GM19193 (cell line): ENCODE measurements around the gene AFF3.

Source experiments
- POLR2A ChIP-seq: IDR thresholded peaks from 4 replicates; pipeline ENCODE4 v1.6.1; 2011; ENCODE audit not compliant: insufficient read depth, insufficient read length; ENCODE audit errors: extremely low read depth

The AFF3 gene

DNA sequence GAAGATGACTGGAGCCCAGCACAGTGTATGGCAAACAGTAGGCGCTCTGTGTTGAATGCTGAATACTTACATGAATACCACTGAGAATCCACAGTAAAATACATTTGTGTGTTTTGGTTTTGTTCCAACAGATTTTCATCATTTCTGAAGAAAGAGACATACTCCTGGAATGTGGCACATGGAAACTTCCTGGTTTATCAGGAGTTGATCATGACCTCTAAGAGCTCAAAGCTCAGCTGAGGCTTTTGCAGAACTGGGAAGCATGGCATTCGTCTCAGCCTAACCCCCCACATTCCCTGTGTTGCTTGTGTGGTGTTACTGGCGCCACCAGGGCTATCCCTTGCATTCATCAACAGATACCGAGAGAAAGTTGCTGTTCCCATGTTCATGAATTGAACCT is 335.6 kb downstream of the AFF3 start:
- no peak for TF ChIP-seq POLR2A

DNA sequence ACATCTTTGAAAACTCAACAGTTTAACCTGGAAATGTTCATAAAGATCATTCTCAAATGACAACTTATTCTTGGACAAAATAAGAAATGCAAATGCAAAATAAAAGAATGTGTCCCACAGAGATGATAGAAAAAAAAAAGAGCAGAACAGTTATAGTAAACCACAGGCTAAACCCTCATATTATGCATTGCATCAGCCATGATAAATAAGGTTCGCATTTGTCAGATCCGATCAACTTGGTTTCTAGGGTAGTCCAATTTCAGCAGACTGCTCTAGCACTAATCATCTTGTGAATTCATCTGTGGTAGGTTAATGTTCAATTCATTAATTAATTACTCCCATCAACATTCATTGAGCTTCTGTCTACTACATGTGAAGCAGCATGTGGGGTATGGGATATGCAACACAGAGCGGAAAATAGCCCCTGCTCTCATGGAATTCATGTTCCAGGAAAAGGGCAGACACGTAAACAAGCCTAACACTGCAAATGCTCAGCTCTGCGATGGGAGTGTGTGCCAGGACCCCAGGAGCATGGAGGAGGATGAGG is 336.4 kb downstream of the AFF3 start:
- no peak for TF ChIP-seq POLR2A

DNA sequence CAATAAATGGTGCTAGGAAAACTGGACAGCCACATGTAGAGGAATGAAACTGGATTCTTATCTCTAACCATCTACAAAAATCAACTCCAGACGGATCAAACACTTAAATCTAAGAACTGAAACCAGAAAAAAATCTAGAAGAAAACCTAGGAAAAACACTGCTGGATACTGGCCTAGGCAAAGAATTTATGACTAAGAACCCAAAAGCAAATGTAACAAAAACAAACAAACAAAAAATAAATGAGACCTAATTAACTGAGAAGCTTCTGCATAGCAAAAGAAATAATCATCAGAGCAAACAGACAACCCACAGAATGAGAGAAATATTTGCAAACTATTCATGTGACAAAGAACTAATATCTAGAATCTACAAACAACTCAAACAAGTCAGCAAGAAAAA is 338.5 kb downstream of the AFF3 start:
- TF ChIP-seq POLR2A = no peak

DNA sequence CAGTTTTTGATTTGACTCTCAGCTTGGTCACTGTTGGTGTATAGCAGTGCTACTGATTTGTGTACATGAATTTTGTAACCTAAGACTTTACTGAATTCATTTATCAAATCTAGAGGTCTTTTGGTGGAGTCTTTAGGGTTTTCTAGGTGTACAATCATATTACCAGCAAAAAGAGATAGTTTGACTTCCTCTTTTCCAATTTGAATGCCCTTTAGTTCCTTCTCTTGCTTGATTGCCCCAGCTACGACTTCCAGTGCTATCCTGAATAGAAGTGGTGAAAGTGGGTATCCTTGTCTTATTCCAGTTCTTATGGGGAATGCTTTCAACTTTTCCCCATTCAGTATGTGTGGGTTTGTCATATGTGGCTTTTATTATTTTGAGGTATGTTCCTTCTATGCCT is 339.7 kb downstream of the AFF3 start:
- TF ChIP-seq POLR2A = no peak

DNA sequence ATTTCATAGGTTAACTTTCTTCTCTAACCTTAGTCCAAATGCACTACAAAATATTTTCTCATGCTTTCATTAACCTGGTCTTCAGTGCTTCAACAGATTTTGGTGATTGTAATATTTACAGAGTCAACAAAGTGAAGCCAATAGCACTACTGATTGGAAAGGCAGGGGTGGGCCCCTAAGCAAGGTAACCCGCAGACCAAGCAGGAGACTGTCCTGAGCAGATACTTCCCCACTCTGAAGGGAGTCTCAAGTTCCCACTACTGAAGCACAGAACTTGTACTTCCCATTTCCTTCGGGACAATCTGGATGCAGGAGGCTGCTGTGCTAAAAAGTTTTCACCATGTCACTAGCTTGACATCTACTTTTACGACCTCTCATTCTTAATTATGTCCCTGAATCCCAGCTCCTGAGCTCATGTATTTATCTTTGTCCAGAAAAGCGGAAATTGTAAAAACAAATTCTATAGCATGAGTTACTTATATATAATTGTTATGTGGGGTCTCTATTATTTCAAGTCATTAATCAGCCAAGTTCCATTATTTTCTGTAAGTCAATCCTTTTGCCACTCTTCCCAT is 341.0 kb downstream of the AFF3 start:
- TF ChIP-seq POLR2A = no peak

DNA sequence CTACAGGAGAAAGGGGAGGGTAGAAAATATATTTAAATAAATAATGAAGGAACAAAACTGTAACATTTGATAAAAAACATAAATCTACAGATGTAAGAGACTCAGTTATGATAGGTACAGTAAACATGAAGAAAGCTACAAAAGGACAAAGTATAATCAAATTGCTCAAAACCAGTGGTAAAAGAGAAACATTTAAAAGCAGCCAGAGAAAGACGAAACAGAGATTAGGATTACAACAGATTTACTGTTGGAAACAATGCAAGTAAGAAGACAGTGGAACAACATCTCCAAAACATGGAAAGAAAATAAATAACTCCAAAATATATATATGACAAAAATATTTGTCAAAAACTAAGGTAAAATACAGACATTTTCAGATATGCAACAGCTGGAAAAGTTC is 344.9 kb downstream of the AFF3 start:
- no peak for TF ChIP-seq POLR2A

DNA sequence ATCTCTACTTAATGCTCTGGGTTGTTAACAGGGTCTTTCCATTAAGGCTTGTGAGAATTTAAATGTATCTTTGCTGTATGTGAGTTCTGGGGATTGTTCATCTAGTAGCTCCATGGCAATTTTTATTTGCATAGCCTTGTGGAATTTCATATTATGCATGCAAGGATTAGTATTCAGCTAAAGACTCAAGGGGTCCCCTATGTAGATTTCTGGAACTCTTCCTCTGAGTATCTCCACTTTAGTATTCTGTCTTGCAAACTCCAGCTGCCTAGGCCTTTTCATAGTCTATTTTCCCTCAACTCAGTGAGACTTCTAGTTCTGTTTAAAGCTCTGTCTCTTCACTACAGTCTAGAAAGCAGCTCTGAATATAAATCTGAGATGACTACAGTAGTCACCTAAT is 348.0 kb downstream of the AFF3 start:
- no peak for TF ChIP-seq POLR2A

DNA sequence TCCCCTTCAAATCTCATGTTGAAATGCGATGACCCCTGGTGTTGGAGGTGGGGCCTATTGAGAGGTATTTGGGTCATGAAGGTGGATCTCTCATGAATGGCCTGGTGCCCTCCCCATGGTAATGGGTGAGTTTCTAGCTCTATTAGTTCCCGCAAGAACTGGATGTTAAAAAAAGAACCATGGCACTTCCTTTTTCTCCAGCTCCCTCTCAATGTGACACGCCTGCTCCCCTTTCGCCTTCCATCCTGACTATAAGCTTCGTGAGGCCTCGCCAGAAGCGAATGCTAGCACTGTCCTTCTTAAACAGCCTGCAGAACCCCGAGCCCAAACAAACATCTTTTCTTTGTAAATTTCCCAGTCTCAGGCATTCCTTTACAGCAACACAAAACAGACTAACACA is 349.4 kb downstream of the AFF3 start:
- TF ChIP-seq POLR2A = no peak

DNA sequence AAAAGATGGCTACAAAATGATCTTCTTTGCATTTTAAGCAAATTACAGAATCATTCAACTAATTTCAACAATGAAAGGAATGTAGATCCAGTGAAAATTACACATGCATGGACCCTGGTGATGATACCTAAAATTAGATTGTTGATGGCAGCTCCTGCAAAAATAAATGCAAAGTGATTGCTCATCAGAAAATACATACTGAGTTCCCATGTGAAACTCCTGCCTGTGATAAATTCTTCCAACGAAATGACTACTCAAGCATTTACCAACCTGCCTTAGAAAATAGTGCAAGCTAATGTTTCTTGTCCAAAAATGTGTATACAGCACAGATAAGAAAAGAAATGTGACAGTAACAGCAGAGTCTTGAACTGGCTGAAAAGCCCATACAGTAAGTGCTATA is 352.5 kb downstream of the AFF3 start:
- TF ChIP-seq POLR2A = no peak

DNA sequence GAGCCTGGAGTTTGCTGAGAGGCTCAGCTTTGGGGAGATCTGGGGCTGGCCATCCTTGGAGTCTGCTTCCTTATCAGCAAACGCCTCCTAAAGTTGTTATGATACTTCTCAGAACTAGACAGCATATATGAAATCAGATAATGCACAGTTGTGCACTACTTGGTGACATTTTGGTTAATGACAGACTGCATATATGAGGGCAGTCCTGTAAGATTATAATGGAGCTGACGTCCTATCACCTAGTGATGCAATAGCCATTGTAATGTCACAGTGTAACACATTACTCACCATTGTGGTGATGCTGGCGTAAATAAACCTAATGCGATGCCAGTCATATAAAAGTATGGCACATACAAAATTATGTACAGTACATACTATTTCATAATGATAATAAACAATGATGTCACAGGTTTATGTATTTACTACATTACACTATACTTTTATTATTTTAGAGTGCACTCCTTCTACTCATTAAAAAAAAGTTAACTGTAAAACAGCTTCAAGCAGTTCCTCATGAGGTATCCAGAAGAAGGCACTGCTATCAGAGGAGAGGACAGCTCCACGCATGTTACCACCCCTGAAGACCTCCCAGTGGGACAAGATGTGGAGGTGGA is 354.5 kb downstream of the AFF3 start:
- no peak for TF ChIP-seq POLR2A

DNA sequence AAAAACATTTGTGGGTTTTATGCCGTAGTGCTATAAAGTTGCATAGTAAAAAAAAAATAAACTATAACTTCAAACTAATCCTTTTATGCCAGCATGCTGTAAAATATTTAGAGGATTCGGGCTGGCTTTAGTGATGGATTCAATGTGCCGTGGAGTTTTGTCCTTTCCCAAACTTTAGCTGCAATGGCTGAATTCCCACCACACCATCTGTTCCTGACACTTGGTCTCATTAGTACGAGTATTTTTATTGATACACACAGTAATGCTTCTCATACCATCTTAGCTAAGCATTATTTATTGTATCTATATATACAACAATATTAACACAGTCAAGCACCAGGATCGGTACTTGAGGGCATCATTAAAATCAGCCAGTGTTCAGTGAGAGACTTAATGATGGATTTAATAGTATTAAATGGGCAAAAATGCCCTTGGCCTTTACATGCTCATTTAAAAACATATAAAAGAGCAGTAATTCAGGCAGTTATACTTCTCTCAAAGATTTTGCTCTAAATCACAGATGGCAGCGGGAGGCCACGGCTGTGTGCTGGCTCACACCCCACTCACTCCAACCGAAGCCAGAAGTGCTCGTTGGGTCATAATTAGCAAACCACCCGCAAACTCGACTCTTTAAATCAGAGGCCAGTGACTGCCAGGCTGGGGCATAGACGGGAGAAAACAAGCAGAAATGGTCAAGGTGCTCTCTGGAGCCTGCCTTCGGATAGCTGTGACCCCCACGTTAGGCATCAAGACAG is 355.6 kb downstream of the AFF3 start:
- no peak for TF ChIP-seq POLR2A

DNA sequence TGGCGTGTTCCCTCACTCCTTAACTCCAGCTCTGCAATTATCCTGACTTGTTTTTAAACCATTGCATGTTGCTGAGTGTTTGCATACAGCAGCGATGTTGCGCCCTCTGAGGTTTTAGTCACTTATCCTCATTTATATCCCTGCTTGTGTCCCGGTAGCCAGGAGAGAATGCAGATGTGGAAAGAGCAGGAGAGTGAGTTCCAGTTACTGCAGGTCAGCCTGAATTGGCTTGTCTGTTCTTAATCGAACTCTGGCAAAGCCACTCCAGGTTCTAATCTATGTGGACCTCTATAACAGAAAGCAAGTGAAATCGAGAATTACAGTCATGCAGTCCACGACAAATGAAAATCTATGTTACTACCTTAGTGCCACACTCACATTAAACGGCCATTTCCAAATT is 357.4 kb downstream of the AFF3 start:
- no peak for TF ChIP-seq POLR2A

DNA sequence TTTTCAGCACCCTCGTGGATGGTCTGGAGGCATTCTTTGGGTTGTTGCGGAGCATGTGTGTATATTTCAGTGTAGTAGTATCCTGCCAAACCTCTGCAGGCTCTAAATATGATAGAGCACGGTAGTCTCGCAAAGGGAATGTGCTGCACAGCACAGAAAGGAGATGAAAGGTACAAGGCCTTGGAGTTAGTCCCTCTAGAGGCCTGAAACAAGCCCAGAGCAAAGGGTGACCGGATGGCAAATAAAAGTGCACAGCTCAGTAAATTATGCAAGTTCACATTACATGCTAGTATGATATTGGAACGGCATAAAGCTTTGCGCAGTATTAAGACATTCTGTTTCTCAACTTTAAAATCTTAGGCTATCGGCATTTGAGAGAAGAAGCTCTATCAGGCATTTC is 358.1 kb downstream of the AFF3 start:
- TF ChIP-seq POLR2A = no peak

DNA sequence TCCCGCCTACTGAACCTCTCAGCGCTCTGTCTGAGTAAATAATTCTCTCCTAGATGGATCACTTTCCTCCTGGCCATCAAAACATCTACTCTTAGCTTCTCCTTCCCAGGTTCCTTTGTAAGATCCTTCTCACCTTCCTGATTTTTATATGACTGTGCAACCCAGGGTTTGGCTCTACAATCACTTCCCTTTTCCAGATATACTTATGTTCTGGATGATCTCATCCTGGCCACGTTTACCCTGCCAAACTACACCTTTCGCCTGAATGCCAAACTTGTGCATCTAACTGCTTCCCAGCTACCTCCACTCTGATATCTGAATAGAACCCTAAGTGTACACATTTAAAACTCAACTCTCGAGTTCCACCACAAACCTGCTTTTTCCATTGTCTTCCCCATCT is 362.1 kb downstream of the AFF3 start:
- TF ChIP-seq POLR2A = no peak

DNA sequence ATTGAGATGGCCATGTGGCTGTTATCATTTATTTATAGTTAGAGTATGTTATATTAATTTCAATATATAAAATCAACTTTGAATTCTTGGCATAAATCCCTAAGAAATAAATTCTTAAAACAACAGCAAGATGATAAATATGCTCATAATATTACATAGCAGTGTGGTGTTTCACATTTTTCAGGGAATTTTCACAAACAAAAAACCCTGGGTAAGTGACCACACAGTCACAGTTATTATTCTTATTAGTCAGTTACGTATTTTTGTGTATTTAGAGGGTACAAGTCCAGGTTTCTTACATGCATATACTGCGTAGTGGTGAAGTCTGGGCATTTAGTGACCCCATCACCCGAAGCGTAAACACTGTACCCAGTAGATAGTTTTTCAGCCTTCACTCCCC is 363.1 kb downstream of the AFF3 start:
- no peak for TF ChIP-seq POLR2A
